Skin epidermis (tissue), 12 donors: ENCODE results near the gene CAMK1G.
A peak's percentile ranks its signal among the peaks of the same experiment; 100 is the strongest.

Experiments used
- H3K27ac ChIP-seq, 21 experiments: fragments of 200-600 bp; sonication (generic) in 11 of 21; one replicate each; pipeline ENCODE4 v1.5.0; 2020; ENCODE audit warnings: mild to moderate bottlenecking in 3 of 21, inconsistent platforms in 2 of 21, moderate library complexity in 2 of 21
- H3K4me3 ChIP-seq, 7 experiments: fragments of 200-600 bp; sonication (generic) in 2 of 7; one replicate each; pipeline ENCODE4 v1.5.0; 2020; ENCODE audit warnings: inconsistent platforms in 2 of 7, mild to moderate bottlenecking in 2 of 7, moderate library complexity in 1 of 7

The CAMK1G gene

GRCh38 chr1:209628618-209629299, 45.2 kb downstream of the CAMK1G start:
- Histone ChIP-seq H3K27ac (no peak overlapping the region), H3K4me3 (no peak overlapping the region)

GRCh38 chr1:209629621-209630382, 46.3 kb downstream of the CAMK1G start:
- Histone ChIP-seq H3K4me3 (no peak overlapping the region), H3K27ac (no peak overlapping the region)

GRCh38 chr1:209630383-209631225, 47.1 kb downstream of the CAMK1G start:
- Histone ChIP-seq H3K27ac (no peak overlapping the region), H3K4me3 (no peak overlapping the region)

- no peak overlapping the region for H3K4me3 ChIP-seq
- H3K27ac ChIP-seq = no peak overlapping the region
Measured at GRCh38 chr1:209633335-209633997, 50.0 kb downstream of the CAMK1G start.

GRCh38 chr1:209634005-209634737, 50.7 kb downstream of the CAMK1G start:
- H3K27ac ChIP-seq = no peak overlapping the region

GRCh38 chr1:209635850-209636249, 52.3 kb downstream of the CAMK1G start:
- H3K27ac ChIP-seq = no peak overlapping the region
- no peak overlapping the region for H3K4me3 ChIP-seq

More at GRCh38 chr1:209634005-209634737, 50.7 kb downstream of the CAMK1G start:
- H3K4me3 ChIP-seq = no peak overlapping the region

- no peak overlapping the region for H3K4me3 ChIP-seq
- H3K27ac ChIP-seq = peak overlapping the region in 4 of 21 experiments; percentile 3 to 58 (median 52)
Measured at GRCh38 chr1:209641832-209642172, 58.3 kb downstream of the CAMK1G start.

- no peak overlapping the region for H3K4me3 ChIP-seq
- H3K27ac ChIP-seq = no peak overlapping the region
Measured at GRCh38 chr1:209642816-209643215, 59.3 kb downstream of the CAMK1G start.

GRCh38 chr1:209643285-209644020, 59.9 kb downstream of the CAMK1G start:
- Histone ChIP-seq H3K27ac (peak overlapping the region in 1 of 21 experiments; percentile 23), H3K4me3 (no peak overlapping the region)

- no peak overlapping the region for H3K27ac ChIP-seq
- H3K4me3 ChIP-seq = no peak overlapping the region
Measured at GRCh38 chr1:209645574-209646452, 62.3 kb downstream of the CAMK1G start.

- Histone ChIP-seq H3K4me3 (no peak overlapping the region), H3K27ac (no peak overlapping the region)
Measured at GRCh38 chr1:209646558-209646957, 63.0 kb downstream of the CAMK1G start.

- Histone ChIP-seq H3K4me3 (no peak overlapping the region), H3K27ac (no peak overlapping the region)
Measured at GRCh38 chr1:209647156-209647555, 63.6 kb downstream of the CAMK1G start.

GRCh38 chr1:209648346-209648745, 64.8 kb downstream of the CAMK1G start:
- H3K27ac ChIP-seq = peak overlapping the region in 9 of 21 experiments; percentile 26 to 87 (median 52)
- peak overlapping the region in 1 of 7 experiments; percentile 15 for H3K4me3 ChIP-seq

GRCh38 chr1:209648931-209649776, 65.6 kb downstream of the CAMK1G start:
- H3K27ac ChIP-seq = peak overlapping the region in 14 of 21 experiments; percentile 10 to 87 (median 50)
- peak overlapping the region in 4 of 7 experiments; percentile 8 to 38 (median 27) for H3K4me3 ChIP-seq

GRCh38 chr1:209650454-209650853, 66.9 kb downstream of the CAMK1G start:
- H3K4me3 ChIP-seq = peak overlapping the region in 5 of 7 experiments; percentile 12 to 38 (median 32)
- peak overlapping the region in 17 of 21 experiments; percentile 43 to 87 (median 75) for H3K27ac ChIP-seq

- H3K27ac ChIP-seq = peak overlapping the region in 18 of 21 experiments; percentile 17 to 87 (median 72)
- peak overlapping the region in 5 of 7 experiments; percentile 12 to 38 (median 32) for H3K4me3 ChIP-seq
Measured at GRCh38 chr1:209651138-209651587, 67.6 kb downstream of the CAMK1G start.
